Stimulated activated CD4-positive, alpha-beta T cell treated with anti-CD3 and anti-CD28 coated beads, Interleukin-15, amount 100 ng/mL, for 1 hour (primary cell): Measurements from ENCODE around the gene NUDT14.

ENCODE experiments used
- DNase-seq, 2 donors: peaks; one replicate each; pipeline ENCODE4 v3.0.0-alpha.2; 2020; ENCODE audit warnings: low read depth in 1 of 2, low spot score in 1 of 2

The NUDT14 gene

GRCh38 chr14:105160776-105161175 is 20.3 kb downstream of the NUDT14 start:
- DNase-seq, result no peak

DNA sequence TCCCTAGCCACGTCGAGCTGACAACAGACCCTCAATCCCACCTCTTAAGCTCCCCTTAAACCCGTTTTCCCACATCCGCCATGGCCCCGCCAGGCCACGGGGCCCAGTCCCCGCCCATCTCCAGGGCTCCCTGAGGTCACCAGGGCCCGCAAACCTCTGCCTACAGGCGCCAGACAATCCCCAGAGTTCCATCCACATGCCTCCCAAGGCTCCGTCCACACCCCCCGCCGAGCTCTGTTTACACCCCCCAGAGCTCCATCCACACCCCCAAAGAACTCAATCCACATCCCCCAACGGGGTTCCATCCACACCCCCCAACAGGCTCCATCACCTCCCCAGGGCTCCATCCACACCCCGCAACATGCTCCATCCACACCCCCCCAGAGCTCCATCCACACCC is 21.8 kb downstream of the NUDT14 start:
- no peak for DNase-seq

GRCh38 chr14:105158794-105159193 is 22.3 kb downstream of the NUDT14 start:
- no peak for DNase-seq

- DNase-seq, result no peak
These were observed 23.2 kb downstream of the NUDT14 start for GRCh38 chr14:105157872-105158271.

DNA sequence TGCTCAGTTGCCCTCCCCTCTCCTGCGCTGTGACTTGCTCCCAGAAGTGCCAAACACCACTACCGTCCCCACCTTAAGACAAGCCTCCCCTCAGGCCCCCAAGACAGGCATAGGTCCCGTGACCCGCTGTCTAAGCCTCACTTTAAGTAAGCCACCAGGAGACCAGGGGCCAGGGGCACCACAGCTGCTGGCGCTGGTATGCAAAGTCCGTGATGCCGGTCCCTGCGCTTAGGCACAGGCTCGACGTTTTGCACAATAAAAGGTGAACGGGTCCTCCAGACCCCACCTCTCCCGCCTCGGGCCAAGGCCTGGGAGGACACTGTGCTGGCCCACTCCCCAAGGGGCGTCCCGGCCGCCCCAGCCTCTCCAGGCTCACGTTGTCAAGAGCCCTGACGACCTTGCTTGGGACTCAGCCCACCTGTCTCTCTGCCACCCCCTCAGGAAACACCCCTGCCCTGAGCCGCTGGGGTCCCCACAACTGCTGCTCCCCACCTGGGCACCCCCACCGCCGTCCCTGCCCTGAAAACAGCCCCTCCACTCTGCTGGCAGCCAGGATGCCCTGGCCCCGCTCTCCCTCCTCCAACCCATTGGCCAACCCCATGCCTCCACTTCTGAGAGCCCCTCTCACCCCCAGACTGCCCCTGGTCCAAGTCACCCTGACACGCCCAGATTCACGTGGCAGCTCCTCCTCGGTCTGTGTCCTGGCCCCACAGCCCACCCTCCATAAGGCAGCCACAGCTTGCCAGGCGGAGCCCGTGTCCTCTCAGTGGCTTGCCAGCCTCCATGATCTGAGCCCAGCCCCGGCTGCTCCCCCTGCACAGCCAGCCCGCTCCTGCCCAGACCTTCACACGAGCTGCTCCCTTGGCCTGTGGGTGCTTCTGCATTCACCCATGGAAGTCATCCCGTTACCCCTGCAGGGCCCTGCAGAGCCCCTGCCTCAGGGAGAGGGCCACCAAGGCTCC is 24.4 kb downstream of the NUDT14 start:
- DNase-seq, result no peak

DNA sequence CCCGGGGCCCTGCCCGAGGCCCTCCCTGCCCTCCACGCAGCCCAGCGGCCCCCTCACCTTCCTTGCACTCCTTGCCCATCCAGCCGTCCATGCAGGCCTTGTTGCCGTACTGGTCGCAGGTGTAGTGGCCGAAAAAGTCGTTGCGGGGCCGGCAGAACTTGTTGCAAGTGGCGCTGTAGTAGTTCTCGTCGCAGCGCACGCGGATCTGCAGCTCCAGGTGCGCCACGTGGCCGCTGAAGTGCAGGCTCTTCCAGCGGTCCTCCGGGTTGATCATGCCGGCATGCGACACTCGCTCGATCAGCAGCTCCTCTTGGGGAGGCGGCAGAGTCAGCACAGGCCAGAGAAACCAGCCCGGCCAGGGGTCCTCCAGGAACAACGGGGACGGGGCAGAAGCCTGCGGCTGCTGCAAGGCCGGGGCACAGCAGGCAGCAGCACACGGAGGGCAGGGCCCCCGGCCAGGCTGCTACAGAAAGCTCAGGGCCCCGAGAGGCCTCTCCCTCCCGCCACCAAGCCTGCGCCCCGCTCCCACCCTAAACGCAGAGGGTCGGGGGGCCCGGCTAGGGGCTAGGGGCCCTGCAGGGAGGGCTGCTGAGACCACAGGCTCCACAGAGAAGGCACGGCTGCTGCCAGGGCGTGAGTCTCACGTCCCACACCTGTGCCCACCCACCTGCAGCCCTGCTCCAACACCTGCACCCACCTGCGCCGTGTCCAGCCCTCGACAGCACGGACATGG is 25.3 kb downstream of the NUDT14 start:
- DNase-seq, result no peak

DNA sequence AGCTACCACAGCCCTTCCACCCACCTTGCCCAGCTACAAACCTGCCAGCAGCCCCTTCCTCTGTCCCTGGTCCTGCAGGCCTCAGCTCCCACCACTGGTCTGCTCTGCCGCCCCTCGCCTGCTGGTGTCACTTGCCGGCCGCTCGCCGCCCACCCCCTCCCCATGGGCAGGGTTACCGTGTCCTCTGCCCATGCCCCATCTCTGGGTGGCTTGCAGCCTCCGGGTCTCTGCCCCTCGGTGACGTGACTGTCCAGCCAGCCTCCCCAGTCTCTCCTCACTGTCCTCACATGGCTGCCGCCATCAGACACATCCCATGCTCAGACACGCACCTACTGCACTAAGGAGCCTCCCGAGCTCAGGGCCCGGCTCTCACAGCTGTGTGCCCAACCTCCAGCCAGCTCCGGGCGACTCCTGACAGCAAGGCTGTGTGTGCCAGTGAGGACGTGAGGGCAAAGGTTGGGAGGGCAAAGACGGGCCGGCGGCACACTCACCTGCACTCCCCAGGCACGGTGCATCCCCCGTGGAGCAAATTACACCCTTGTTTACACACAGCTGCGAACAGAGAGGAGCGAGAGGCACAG is 26.0 kb downstream of the NUDT14 start:
- no peak for DNase-seq

- DNase-seq, result no peak
These were observed 26.6 kb downstream of the NUDT14 start for GRCh38 chr14:105154476-105154871.

DNA sequence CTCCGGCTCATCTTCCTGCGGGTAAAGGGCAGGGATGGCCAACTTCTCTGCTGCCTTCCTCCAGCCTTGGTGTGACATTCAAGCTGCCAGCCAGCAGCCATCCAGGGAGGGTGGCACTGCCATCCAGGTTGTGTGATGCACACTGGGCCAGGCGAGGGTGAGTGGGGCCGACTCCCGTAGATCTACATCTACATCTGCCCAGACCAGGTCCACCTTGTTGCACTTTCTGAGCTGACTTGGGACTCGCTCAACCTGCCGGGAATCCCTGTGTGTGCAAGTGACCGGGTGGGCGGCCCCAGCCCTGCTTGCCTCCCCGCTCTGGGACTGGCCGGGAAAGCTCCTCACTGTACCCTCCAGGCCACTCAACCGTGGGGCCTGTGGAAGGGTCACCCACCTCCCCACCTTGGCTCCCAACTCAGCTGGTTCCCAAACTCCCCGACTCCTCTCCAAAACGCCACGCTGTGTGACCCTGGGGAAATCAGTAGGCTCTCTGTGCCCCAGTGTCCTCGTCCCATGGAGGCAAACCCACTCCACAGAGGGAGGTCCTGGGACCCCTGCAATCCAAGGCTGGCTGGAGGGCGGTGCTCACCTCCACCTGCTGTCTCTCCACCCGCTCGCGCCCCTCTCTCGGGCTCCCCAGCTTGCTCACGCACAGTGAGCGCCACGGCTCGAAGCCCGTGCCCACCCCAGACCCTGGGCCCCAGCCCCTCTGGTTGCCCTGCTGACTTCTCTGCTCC is 27.2 kb downstream of the NUDT14 start:
- DNase-seq, result no peak

DNA sequence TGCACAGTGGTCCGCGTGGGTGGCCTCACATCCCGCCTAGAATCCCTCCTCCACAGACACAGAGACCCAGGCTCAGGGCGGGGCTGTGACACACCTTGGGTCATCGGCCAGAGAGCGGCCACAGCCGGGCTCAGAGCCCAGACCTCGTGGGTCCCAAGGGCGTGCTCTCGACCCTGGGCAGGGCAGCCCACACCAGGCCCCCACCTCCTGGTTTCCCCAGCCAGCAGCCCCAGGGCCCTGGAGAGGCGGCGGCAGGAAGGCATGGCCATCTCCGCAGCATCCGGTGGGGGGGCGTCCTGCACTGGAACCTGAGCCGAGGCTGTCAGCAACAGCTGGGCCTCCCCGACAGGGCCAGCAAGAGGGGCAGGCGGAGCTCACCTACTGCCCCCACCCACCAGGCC is 27.8 kb downstream of the NUDT14 start:
- no peak for DNase-seq

- no peak for DNase-seq
These were observed 28.3 kb downstream of the NUDT14 start for GRCh38 chr14:105152794-105153241.

GRCh38 chr14:105151838-105152793 is 29.0 kb downstream of the NUDT14 start:
- no peak for DNase-seq

- no peak for DNase-seq
These were observed 29.9 kb downstream of the NUDT14 start for GRCh38 chr14:105151084-105151837.

DNA sequence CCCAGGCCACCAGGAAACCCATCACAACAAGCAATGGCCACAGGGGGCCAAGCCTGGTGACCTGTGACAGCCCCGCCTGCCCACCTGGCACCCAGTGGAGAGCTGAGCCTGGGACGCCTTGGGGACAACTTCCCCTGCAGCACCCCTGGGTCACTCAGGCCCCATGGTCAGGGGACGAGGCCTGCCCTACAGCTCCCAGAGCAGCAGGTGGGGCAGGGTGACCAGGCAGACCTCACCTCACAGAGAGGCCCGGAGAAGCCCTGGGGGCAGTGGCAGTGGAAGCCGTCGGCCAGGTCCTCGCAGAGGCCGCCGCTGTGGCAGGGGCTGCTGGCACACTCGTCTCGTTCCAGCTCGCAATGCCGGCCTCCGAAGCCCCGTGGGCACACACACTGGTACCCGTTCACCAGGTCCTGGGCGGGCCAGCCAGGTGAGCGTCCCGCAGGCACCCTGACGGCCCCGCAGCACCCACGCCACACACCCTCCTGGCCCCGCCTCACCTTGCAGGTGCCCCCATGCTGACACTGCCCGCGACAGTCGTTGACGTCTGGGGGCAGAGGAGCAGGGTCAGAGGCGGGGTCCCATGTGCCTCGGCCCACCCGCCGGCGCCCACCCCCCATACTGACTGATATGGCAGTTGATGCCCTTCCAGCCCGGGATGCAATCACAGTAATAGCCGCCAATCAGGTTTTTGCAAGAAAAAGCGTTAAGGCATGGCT is 30.6 kb downstream of the NUDT14 start:
- DNase-seq, result no peak

DNA sequence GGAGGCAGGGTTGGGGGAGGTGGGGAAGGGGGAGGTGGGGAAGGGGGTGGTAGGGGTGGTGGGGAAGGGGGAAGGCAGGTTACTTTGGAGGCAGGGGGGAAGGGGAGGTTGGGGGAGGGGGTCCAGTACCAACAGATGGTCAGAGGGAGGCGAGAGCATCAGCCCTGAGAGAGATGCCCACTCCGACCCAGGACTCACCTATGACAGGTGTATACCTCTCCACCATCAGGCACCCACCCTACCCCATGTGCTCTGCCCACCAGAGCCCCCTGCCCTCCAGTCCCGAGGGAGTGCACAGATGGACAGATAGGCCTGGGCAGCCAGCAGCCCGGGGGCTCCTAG is 31.1 kb downstream of the NUDT14 start:
- no peak for DNase-seq

GRCh38 chr14:105149146-105149781 is 31.8 kb downstream of the NUDT14 start:
- no peak for DNase-seq

GRCh38 chr14:105148604-105149145 is 32.4 kb downstream of the NUDT14 start:
- DNase-seq, result no peak
